Activated gamma-delta T cell treated with Interleukin-2 at 50 U/mL for 16 hours (primary cell): Measurements from ENCODE around the gene RTEL1.

Source experiments
- DNase-seq: peaks from one replicate; pipeline ENCODE4 v3.0.0-alpha.2; 2020

RTEL1 gene

DNA sequence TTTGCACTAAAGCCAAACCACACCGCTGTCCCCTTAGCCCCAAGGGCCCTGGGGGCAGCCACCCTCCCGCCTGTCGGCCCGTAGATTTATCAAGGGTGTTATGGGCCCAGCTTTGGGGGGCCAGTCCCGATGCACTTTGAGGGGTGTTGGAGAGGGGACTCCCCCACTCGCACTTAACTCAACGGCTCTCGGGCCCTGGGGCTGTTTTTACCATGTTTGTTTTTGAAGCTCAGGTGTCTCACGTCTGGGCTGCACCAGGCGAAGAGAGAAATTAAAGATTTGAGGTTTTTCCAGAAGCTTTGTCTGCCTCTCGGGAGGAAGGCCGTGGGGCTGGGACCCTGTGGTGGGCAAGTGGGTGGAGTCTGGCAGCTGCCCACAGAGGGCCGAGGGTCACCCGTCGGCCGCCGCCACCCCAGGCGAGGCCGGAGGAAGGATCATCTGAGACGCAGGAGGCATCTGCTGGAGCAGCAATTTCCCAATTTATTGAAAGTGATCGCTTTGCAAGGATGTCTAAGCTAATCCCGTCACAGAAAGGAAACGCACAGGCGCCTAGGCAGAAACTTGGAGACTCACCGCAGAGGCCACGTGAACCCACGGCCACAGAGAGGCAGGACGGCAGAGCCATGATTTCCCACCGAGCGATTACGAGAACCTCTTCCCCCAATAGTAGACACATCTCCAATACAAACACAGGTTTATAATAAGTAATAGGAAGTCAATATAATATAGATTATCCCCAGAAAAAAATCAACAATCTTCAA is 85.3 kb downstream of the RTEL1 start:
- no peak for DNase-seq

DNA sequence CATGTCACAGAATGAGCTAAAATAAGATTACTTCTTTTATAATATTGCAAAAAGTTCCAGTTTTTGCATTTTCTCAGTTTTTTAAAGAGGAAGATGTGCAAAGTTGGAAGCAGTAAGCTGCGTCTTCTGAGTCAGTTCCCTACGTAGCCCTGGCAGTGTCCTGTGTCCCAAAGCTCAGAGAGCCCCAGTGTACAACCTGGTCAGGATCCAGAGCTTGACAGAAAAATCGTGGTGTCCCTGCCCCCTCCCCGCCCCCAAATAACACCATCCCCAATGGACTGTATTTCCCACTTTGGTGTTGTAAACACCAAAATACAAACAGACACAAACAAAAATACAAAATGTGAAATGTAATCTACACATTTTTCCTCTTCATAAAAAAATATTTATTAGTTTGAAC is 86.0 kb downstream of the RTEL1 start:
- no peak for DNase-seq

DNA sequence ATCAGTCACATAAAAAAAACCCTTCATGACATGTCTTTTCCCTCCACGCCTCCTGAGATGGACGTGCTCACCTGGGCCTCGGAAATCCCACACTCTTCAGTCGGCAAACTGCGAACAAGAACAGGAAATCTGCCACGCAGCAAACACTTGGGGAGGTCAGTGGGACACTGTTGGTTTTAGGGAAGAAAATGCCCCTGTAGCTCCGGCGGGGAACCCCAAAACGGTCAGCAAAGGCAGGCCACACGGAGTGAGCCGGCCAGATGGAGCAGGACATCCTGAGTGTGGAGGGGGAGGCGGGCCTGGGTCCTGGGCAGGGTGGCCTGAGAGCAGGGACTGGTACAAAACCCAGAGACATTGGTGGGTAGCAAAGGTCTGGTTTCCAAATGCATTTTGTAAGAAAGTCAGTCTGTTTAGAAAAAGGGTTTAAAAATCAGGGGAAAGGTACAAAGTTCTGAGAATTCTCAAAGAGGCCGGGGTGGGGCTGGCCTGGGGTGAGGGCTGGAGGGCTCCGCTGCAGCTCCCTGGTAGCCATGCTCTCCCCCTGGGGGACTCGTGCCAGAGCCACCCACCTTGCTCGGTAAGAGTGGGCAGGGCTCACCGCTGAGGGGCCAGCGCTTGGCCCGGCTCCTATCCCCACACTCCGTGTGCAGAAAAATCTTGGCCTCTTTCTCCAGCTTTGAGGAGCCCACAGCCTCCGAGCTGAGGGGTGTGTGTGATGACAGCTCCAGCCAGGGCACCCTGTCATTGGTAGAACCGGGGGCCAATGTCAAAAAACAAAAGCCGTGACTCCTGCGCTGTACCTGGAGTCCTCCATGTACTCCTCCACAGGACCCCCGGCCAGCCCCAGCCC is 86.7 kb downstream of the RTEL1 start:
- DNase-seq, result no peak

DNA sequence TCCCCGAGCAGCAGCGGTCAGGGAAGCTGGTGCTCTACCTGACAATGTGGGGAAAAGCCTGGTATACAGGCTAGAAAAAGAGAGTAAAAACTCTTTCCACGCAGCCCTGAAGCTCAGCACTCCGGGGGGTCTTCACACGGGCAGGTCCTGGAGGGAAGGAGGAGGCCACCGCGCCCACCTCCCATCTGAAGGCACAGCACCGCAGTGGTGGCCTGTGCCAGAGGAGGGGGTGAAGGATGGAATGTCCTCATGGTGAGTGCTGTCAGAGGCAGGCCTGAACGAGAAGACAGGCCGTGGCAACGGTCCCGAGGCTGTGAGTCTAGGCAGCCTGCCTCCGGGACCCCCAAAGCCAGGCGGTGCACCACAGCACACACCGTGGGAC is 87.3 kb downstream of the RTEL1 start:
- DNase-seq, result no peak
